Natural killer cell (primary cell): ENCODE data around the gene IKZF4. TPM values are rescaled to one million over a fixed set of nuclear protein-coding genes. Genes with fewer than 3 reads are reported as not detected.
"Not testable (repeated sequence)": the region's sequence is repeated elsewhere in the genome, so short reads cannot be mapped to it uniquely, and the experiment has no call there.

Experiments used
- ATAC-seq, 3 donors: fragments of 150-1000 bp in 2 of 3; fragments of 200-7000 bp in 1 of 3; cut with Tn5 transposase; 1 replicate in 1 of 3; 2 replicates in 2 of 3; pipeline ENCODE4 v1.10.0; 2021; ENCODE audit warnings: mild to moderate bottlenecking in 2 of 3, moderate library complexity in 2 of 3
- DNase-seq, 2 donors: peaks; one replicate each; pipeline versions ENCODE4 v3.0.0 to v3.0.0-alpha.2; 2013 to 2021; ENCODE audit warnings: mixed read lengths in 1 of 2
- H3K27ac ChIP-seq: one replicate; pipeline ENCODE4 v1.5.1; 2013; ENCODE audit warnings: mild to moderate bottlenecking, low read length
- H3K27me3 ChIP-seq: one replicate; pipeline ENCODE4 v1.6.1; 2013; ENCODE audit warnings: low read length; ENCODE audit not compliant: control insufficient read depth, insufficient read depth
- H3K36me3 ChIP-seq: one replicate; pipeline ENCODE4 v1.6.1; 2013; ENCODE audit warnings: low read length; ENCODE audit not compliant: control insufficient read depth, insufficient read depth
- H3K4me1 ChIP-seq: one replicate; pipeline ENCODE4 v1.6.1; 2013; ENCODE audit warnings: low read length; ENCODE audit not compliant: control insufficient read depth, insufficient read depth
- H3K4me3 ChIP-seq: one replicate; pipeline ENCODE4 v1.5.1; 2013; ENCODE audit warnings: low read length
- H3K9me3 ChIP-seq: one replicate; pipeline ENCODE4 v1.6.1; 2013; ENCODE audit warnings: low read length; ENCODE audit not compliant: control insufficient read depth, insufficient read depth
- H3K27ac Mint-ChIP-seq, 2 donors: one replicate each; pipeline ENCODE4 v1.8.0; 2022; ENCODE audit warnings: mild to moderate bottlenecking in 2 of 2, mixed read lengths in 2 of 2, moderate library complexity in 1 of 2
- H3K27me3 Mint-ChIP-seq, 2 donors: one replicate each; pipeline ENCODE4 v1.8.0; 2022; ENCODE audit warnings: low read depth in 2 of 2, mixed read lengths in 2 of 2
- H3K36me3 Mint-ChIP-seq: one replicate; pipeline ENCODE4 v1.8.0; 2022; ENCODE audit warnings: mixed read lengths
- H3K4me1 Mint-ChIP-seq, 2 donors: one replicate each; pipeline ENCODE4 v1.8.0; 2022; ENCODE audit warnings: mixed read lengths in 2 of 2
- H3K4me3 Mint-ChIP-seq: one replicate; pipeline ENCODE4 v1.8.0; 2022; ENCODE audit warnings: mild to moderate bottlenecking, moderate library complexity, mixed read lengths
- H3K9me3 Mint-ChIP-seq, 2 donors: one replicate each; pipeline ENCODE4 v1.8.0; 2022; ENCODE audit warnings: mixed read lengths in 2 of 2
- CTCF ChIP-seq: fragments of 200-600 bp; IDR thresholded peaks from one replicate; pipeline ENCODE4 v1.8.0; 2022; ENCODE audit warnings: antibody characterized with exemption
- WGBS: methylation state at CpG from one replicate; pipeline ENCODE4 v1.1.7; 2013; ENCODE audit warnings: missing lambda C conversion rate; ENCODE audit not compliant: insufficient coverage; 5-methylcytosine and 5-hydroxymethylcytosine counted together
- intact Hi-C: fragments of 100-400 bp; cut with micrococcal nuclease; formaldehyde crosslinking; loops from one replicate; pipeline ENCODE4 v1.14.2; 2022
- total RNA-seq, 4 donors: library from RNA; stranded (reverse); fragments of 120-200 nt in 1 of 4; gene quantifications; one replicate each; pipeline versions ENCODE4 v1.2.3 to v1.2.4, GENCODE V29; 2013 to 2022

Gene IKZF4
- total RNA-seq, 3 donors from 2014 or later (not counting 1 experiment from before 2014, with no cell fraction given): 4.4 to 5.5 (median 5.5) TPM

- Mint-ChIP-seq H3K4me3 (no peak overlapping the region), H3K27me3 (peaks cover 0 to 6% of the 10 kb centered on the region in 2 donors), H3K4me1 (no peaks in the 10 kb centered on the region), H3K27ac (no peak overlapping the region), H3K9me3 (no peaks in the 10 kb centered on the region), H3K36me3 (no peaks in the 10 kb centered on the region)
- no peak overlapping the region for H3K27ac ChIP-seq
- no peak for TF ChIP-seq CTCF
- no peaks in the 10 kb centered on the region for H3K27me3 ChIP-seq
- ATAC-seq (no peak), DNase-seq (no peak)
- no peaks in the 10 kb centered on the region for H3K36me3 ChIP-seq
- intact Hi-C loops: no loop called here
- H3K9me3 ChIP-seq: no peaks in the 10 kb centered on the region
- no peak overlapping the region for H3K4me3 ChIP-seq
- no peaks in the 10 kb centered on the region for H3K4me1 ChIP-seq
Measured at GRCh38 chr12:56062996-56063395, 42.2 kb downstream of the IKZF4 start.

- no peak overlapping the region for H3K4me3 ChIP-seq
- peaks cover 0 to 2% of the 10 kb centered on the region in 2 donors for H3K27me3 Mint-ChIP-seq
- no peaks in the 10 kb centered on the region for H3K27me3 ChIP-seq
- no peaks in the 10 kb centered on the region for H3K4me1 Mint-ChIP-seq
- H3K4me3 Mint-ChIP-seq: no peak overlapping the region
- H3K27ac ChIP-seq: no peak overlapping the region
- H3K36me3 Mint-ChIP-seq: no peaks in the 10 kb centered on the region
- intact Hi-C loops: no loop called here
- no peak for DNase-seq
- no peaks in the 10 kb centered on the region for H3K9me3 ChIP-seq
- no peaks in the 10 kb centered on the region for H3K36me3 ChIP-seq
- H3K4me1 ChIP-seq: no peaks in the 10 kb centered on the region
- no peak for TF ChIP-seq CTCF
- WGBS: 93% methylated on average over 4 of the region's 4 CpGs
- H3K27ac Mint-ChIP-seq: no peak overlapping the region
- H3K9me3 Mint-ChIP-seq: no peaks in the 10 kb centered on the region
- ATAC-seq: no peak
Measured at GRCh38 chr12:56071648-56072047, 50.8 kb downstream of the IKZF4 start.

- WGBS: 92% methylated on average over 5 of the region's 5 CpGs
- H3K4me3 ChIP-seq: no peak overlapping the region
- Mint-ChIP-seq H3K27ac (no peak overlapping the region), H3K27me3 (no peaks in the 10 kb centered on the region), H3K4me1 (peaks cover 0 to 5% of the 10 kb centered on the region in 2 donors), H3K36me3 (no peaks in the 10 kb centered on the region), H3K9me3 (no peaks in the 10 kb centered on the region), H3K4me3 (no peak overlapping the region)
- no peak overlapping the region for H3K27ac ChIP-seq
- H3K9me3 ChIP-seq: no peaks in the 10 kb centered on the region
- ATAC-seq (no peak), DNase-seq (no peak)
- H3K36me3 ChIP-seq: no peaks in the 10 kb centered on the region
- TF ChIP-seq CTCF: no peak
- intact Hi-C loops: no loop called here
- H3K27me3 ChIP-seq: no peaks in the 10 kb centered on the region
- H3K4me1 ChIP-seq: peaks cover 7% of the 10 kb centered on the region
Measured at GRCh38 chr12:56074396-56074795, 53.6 kb downstream of the IKZF4 start.

- ATAC-seq, H3K27ac ChIP-seq, H3K4me3 ChIP-seq, H3K27ac Mint-ChIP-seq, H3K4me3 Mint-ChIP-seq, H3K9me3 Mint-ChIP-seq, DNase-seq, H3K9me3 ChIP-seq, intact Hi-C loops, H3K36me3 Mint-ChIP-seq, H3K27me3 ChIP-seq, H3K36me3 ChIP-seq: not testable (repeated sequence)
- 95% methylated on average over 9 of the region's 9 CpGs for WGBS
- peaks cover 0 to 14% of the 10 kb centered on the region in 2 donors for H3K27me3 Mint-ChIP-seq
- H3K4me1 Mint-ChIP-seq: peaks cover 0 to 21% of the 10 kb centered on the region in 2 donors
- peaks cover 20% of the 10 kb centered on the region for H3K4me1 ChIP-seq
Measured at GRCh38 chr12:56077966-56078365, 57.1 kb downstream of the IKZF4 start.
